ENCODE measurements around the gene PVR. TPM values are rescaled to one million over a fixed set of nuclear protein-coding genes. Genes with fewer than 3 reads are reported as not detected.

Gene PVR
- total RNA-seq, 3 donors from 2014 or later: 23.8 to 39.8 (median 26.7) TPM

DNA sequence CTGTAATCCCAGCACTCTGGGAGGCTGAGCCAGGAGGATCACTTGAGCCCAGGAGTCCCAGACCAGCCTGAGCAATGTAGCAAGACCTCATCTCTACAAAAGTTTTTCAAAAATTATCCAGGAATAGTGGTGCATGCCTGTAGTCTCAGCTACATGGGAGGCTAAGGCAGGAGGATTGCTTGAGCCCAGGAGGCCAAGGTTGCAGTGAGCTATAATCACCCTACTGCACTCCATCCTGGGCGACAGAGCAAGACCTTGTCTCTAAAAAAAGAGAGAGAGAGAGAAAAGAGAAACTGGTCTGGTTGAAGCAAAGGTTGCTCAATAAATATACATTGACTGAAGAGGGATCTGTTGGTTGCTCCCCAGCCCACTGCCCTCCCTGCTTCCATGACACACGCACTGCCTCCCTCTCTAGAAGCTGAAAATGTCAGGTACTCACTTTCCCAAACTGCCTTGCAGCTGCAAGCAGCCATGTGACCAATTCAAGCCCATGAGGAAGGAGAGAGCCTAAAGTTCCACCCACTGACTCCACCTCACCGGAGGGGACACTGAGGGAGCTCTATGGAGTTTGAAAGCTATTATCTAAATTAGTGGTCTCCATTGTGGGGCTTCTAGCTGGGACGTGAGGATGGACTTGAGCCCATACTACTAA lies 69.3 kb downstream of the PVR start:
- intact Hi-C loops (cut with DNase I, micrococcal nuclease): no loop called here
- Histone ChIP-seq H3K9me3 (peaks cover 3% of the 10 kb centered on the region), H3K4me1 (ENCODE audit: low read depth) (peaks cover 5% of the 10 kb centered on the region), H3K36me3 (ENCODE audit: low read depth) (no peaks in the 10 kb centered on the region), H3K4me3 (no peak overlapping the region)
- DNase-seq: no peak
- TF ChIP-seq, protein P1, sequence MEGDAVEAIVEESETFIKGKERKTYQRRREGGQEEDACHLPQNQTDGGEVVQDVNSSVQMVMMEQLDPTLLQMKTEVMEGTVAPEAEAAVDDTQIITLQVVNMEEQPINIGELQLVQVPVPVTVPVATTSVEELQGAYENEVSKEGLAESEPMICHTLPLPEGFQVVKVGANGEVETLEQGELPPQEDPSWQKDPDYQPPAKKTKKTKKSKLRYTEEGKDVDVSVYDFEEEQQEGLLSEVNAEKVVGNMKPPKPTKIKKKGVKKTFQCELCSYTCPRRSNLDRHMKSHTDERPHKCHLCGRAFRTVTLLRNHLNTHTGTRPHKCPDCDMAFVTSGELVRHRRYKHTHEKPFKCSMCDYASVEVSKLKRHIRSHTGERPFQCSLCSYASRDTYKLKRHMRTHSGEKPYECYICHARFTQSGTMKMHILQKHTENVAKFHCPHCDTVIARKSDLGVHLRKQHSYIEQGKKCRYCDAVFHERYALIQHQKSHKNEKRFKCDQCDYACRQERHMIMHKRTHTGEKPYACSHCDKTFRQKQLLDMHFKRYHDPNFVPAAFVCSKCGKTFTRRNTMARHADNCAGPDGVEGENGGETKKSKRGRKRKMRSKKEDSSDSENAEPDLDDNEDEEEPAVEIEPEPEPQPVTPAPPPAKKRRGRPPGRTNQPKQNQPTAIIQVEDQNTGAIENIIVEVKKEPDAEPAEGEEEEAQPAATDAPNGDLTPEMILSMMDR (IDR thresholded peaks at IDR 0.05): no peak
- ATAC-seq: peak; percentile 52

Small RNA genes lying within 50 kb of the gene (microRNA-seq; reads per million reads assigned to microRNA genes)
- gene MIR4531: not detected

Other genes with a start within 250 kb of the PVR start
- 1 to 10 TPM; 1.3 to 4.4 (median 1.5) TPM for gene ZNF285, start 242.3 kb upstream of the PVR start, total RNA-seq
- gene ZNF229, start 195.4 kb upstream of the PVR start, total RNA-seq: 1 to 10 TPM; 1.4 to 6.9 (median 2.5) TPM
- 10 to 100 TPM in 1 of 3 donors, 1 to 10 TPM in 2; 7.2 to 10.6 (median 9.3) TPM for gene ZNF180, start 143.4 kb upstream of the PVR start, total RNA-seq
- 1 to 10 TPM in 1 of 3 donors, under 1 TPM in 1, not detected in 1; 0.32 to 1.3 TPM for gene CEACAM20, start 114.2 kb upstream of the PVR start, total RNA-seq
- gene IGSF23, start 30.3 kb upstream of the PVR start, total RNA-seq: not detected
- 1 to 10 TPM; 5.8 to 8.0 (median 6.9) TPM for gene CEACAM19, start 27.6 kb downstream of the PVR start, total RNA-seq
- under 1 TPM in 1 of 3 donors, not detected in 2; 0.17 TPM for gene CEACAM16, start 55.2 kb downstream of the PVR start, total RNA-seq
- gene BCL3, start 104.8 kb downstream of the PVR start, total RNA-seq: 100 to 1,000 TPM in 1 of 3 donors, 10 to 100 TPM in 2; 78.9 to 145 (median 90.6) TPM
- gene CBLC, start 134.0 kb downstream of the PVR start, total RNA-seq: 10 to 100 TPM; 36.5 to 92.6 (median 59.1) TPM
- 10 to 100 TPM; 16.3 to 25.1 (median 20.3) TPM for gene BCAM, start 165.2 kb downstream of the PVR start, total RNA-seq
- 100 to 1,000 TPM in 1 of 3 donors, 10 to 100 TPM in 2; 65.3 to 109 (median 98.8) TPM for gene NECTIN2, start 202.4 kb downstream of the PVR start, total RNA-seq
- gene TOMM40, start 247.3 kb downstream of the PVR start, total RNA-seq: 10 to 100 TPM; 47.9 to 82.6 (median 53.5) TPM